HCT116 (cell line): ENCODE measurements around the gene PADI3.

ENCODE experiments used
- EZH2 ChIP-seq: fragments of 200-600 bp; sonication (generic); IDR thresholded peaks from 2 replicates; pipeline ENCODE4 v1.6.1; 2017; ENCODE audit warnings: antibody characterized with exemption, mixed run types
- POLR2A ChIP-seq: IDR thresholded peaks from 2 replicates; pipeline ENCODE4 v1.7.0; 2011; ENCODE audit warnings: borderline replicate concordance; ENCODE audit not compliant: insufficient read depth, insufficient read length; ENCODE audit errors: extremely low read depth
- SIN3A ChIP-seq: IDR thresholded peaks from 2 replicates; pipeline ENCODE4 v1.6.1; 2012; ENCODE audit warnings: low read depth
- SRF ChIP-seq: IDR thresholded peaks from 2 replicates; pipeline ENCODE4 v1.6.1; 2012; ENCODE audit warnings: low read depth
- TF ChIP-seq, protein P1 (sequence below), 3 experiments: fragments of 200-600 bp in 1 of 3; sonication (generic) in 1 of 3; IDR thresholded peaks in 2 of 3; conservative IDR thresholded peaks in 1 of 3; 2 replicates each; pipeline ENCODE4 v1.5.1; 2012 to 2017; ENCODE audit warnings: low read depth in 2 of 3, low read length in 2 of 3, antibody characterized with exemption in 1 of 3, borderline replicate concordance in 1 of 3, control low read depth in 1 of 3, mild to moderate bottlenecking in 1 of 3, mixed read lengths in 1 of 3, mixed run types in 1 of 3, moderate library complexity in 1 of 3; ENCODE audit not compliant: insufficient read depth in 1 of 3
- TF ChIP-seq, protein P2 (sequence below): IDR thresholded peaks from 2 replicates; pipeline ENCODE4 v1.6.1; 2012
- TF ChIP-seq, protein P3 (sequence below): IDR thresholded peaks from 2 replicates; pipeline ENCODE4 v1.6.1; 2012; ENCODE audit warnings: low read depth
- TF ChIP-seq, protein P4 (sequence below): IDR thresholded peaks from 2 replicates; pipeline ENCODE4 v1.6.1; 2011; ENCODE audit warnings: mild to moderate bottlenecking, low read length, moderate library complexity; ENCODE audit not compliant: insufficient replicate concordance; ENCODE audit errors: extremely low read depth
- TF ChIP-seq, protein P5 (sequence below): IDR thresholded peaks from 2 replicates; pipeline ENCODE4 v1.6.1; 2012

DNA sequence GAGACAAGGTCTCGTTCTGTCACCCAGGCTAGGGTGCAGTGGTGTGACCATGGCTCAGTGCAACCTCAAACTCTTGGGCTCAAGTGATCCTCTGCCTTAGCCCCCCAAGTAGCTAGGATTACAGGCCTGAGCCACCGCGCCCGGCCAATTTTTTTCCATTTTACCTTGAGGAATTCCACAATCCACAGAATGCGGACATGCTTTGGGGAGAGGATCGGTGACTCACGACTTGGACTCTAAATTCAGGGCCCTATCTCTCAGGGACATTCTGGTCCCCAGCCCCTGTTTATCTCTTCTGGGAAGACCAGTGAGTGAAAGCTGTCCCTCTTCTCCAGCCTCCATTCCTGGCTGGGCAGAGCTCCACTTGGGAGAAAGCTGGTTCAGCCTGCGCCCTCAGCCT lies 38.7 kb upstream of the PADI3 start:
- no peak for TF ChIP-seq EZH2
- TF ChIP-seq, protein P1, sequence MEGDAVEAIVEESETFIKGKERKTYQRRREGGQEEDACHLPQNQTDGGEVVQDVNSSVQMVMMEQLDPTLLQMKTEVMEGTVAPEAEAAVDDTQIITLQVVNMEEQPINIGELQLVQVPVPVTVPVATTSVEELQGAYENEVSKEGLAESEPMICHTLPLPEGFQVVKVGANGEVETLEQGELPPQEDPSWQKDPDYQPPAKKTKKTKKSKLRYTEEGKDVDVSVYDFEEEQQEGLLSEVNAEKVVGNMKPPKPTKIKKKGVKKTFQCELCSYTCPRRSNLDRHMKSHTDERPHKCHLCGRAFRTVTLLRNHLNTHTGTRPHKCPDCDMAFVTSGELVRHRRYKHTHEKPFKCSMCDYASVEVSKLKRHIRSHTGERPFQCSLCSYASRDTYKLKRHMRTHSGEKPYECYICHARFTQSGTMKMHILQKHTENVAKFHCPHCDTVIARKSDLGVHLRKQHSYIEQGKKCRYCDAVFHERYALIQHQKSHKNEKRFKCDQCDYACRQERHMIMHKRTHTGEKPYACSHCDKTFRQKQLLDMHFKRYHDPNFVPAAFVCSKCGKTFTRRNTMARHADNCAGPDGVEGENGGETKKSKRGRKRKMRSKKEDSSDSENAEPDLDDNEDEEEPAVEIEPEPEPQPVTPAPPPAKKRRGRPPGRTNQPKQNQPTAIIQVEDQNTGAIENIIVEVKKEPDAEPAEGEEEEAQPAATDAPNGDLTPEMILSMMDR (IDR thresholded peaks at IDR 0.05 in 2 of 3, conservative IDR thresholded peaks at IDR 0.05 in 1 of 3; ENCODE audit: borderline replicate concordance in 1 of 3, insufficient read depth in 1 of 3, low read depth in 2 of 3, low read length in 2 of 3) = no peak
- TF ChIP-seq, protein P2, sequence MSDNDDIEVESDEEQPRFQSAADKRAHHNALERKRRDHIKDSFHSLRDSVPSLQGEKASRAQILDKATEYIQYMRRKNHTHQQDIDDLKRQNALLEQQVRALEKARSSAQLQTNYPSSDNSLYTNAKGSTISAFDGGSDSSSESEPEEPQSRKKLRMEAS = no peak
- no peak for TF ChIP-seq SIN3A
- TF ChIP-seq, protein P3, sequence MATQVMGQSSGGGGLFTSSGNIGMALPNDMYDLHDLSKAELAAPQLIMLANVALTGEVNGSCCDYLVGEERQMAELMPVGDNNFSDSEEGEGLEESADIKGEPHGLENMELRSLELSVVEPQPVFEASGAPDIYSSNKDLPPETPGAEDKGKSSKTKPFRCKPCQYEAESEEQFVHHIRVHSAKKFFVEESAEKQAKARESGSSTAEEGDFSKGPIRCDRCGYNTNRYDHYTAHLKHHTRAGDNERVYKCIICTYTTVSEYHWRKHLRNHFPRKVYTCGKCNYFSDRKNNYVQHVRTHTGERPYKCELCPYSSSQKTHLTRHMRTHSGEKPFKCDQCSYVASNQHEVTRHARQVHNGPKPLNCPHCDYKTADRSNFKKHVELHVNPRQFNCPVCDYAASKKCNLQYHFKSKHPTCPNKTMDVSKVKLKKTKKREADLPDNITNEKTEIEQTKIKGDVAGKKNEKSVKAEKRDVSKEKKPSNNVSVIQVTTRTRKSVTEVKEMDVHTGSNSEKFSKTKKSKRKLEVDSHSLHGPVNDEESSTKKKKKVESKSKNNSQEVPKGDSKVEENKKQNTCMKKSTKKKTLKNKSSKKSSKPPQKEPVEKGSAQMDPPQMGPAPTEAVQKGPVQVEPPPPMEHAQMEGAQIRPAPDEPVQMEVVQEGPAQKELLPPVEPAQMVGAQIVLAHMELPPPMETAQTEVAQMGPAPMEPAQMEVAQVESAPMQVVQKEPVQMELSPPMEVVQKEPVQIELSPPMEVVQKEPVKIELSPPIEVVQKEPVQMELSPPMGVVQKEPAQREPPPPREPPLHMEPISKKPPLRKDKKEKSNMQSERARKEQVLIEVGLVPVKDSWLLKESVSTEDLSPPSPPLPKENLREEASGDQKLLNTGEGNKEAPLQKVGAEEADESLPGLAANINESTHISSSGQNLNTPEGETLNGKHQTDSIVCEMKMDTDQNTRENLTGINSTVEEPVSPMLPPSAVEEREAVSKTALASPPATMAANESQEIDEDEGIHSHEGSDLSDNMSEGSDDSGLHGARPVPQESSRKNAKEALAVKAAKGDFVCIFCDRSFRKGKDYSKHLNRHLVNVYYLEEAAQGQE = no peak
- TF ChIP-seq SRF = no peak
- no peak for TF ChIP-seq POLR2A
- TF ChIP-seq, protein P4, sequence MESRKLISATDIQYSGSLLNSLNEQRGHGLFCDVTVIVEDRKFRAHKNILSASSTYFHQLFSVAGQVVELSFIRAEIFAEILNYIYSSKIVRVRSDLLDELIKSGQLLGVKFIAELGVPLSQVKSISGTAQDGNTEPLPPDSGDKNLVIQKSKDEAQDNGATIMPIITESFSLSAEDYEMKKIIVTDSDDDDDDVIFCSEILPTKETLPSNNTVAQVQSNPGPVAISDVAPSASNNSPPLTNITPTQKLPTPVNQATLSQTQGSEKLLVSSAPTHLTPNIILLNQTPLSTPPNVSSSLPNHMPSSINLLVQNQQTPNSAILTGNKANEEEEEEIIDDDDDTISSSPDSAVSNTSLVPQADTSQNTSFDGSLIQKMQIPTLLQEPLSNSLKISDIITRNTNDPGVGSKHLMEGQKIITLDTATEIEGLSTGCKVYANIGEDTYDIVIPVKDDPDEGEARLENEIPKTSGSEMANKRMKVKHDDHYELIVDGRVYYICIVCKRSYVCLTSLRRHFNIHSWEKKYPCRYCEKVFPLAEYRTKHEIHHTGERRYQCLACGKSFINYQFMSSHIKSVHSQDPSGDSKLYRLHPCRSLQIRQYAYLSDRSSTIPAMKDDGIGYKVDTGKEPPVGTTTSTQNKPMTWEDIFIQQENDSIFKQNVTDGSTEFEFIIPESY = no peak
- TF ChIP-seq, protein P5, sequence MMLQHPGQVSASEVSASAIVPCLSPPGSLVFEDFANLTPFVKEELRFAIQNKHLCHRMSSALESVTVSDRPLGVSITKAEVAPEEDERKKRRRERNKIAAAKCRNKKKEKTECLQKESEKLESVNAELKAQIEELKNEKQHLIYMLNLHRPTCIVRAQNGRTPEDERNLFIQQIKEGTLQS = no peak
